OCI-M2 (cell line): ENCODE results near the gene DLL3.

Source experiments
- DNase-seq: peaks from one replicate; lab custom pipeline; 2025; ENCODE audit not compliant: unreplicated experiment; lab: John Stamatoyannopoulos, UW

DLL3 gene

DNA sequence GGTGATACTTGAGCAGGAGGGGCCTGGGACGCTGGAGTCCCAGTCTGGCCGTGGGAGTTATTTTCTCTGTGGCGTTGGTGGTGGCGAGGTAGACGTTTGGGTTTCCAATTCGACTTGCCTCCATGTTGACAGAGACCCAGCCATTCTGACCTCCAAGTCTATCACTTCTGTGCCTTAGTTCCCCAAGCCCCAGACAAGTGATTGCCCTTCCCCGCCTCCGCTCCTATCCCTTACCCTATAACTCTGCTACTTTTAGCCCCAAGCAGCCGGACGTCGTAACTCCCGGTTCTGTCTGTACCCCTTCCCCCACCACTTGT lies 17.6 kb upstream of the DLL3 start:
- no peak for DNase-seq

DNA sequence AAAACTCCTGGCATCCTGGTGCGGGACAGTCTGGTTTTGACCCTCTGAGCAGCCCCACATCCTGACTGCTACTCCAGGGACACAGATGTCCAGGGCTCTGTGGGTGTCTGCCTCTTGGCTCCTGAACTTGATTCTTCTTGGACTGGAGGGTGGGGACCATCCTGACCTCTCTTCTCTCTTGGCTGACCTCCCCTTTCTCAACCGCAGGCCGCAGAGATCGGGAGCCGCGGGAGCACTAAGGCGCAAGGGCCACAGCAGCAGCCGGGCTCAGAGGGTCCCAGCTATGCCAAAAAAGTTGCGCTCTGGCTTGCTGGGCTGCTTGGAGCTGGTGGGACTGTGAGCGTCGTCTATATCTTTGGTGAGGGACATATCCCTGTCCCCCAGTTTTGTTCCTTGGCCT lies 17.1 kb upstream of the DLL3 start:
- no peak for DNase-seq

DNA sequence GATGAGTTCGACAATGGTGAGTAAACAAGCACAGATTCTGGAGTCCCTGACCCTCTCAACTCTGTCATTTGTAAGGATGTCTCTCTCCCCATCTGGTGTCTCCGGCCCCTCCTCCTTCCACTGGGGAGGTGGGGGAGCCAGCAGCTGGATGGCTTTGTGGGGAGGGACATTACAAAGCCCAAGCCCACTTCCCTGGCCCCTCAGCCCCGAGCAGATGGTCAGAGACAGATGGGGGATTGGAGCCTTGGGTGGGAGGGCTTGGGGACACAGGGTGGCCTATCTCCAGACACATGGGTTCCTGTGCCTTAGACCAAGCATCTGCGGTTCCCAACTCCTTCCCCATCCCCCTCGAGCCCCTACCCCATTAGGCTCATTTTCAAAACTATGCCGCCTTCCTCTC lies 15.6 kb upstream of the DLL3 start:
- no peak for DNase-seq

DNA sequence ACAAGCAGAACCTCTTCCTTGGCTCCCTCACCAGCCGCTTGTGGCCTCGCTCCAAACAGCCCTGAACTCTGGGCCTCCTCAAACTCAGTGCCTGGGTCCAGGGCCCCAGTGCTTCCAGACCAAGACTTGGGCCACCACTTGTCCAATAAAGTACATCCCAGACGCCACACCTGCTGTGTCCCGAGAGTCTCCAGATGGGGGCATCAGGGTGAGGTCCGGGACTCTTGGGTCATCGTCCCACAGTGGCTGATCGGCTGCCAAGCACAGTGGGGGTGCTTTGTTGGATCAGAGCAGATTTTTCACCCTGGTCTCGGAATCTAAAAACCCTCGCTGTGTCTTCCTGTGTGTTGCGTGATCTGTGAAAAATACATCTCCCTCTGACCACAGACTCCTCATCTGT lies 9.0 kb upstream of the DLL3 start:
- no peak for DNase-seq

DNA sequence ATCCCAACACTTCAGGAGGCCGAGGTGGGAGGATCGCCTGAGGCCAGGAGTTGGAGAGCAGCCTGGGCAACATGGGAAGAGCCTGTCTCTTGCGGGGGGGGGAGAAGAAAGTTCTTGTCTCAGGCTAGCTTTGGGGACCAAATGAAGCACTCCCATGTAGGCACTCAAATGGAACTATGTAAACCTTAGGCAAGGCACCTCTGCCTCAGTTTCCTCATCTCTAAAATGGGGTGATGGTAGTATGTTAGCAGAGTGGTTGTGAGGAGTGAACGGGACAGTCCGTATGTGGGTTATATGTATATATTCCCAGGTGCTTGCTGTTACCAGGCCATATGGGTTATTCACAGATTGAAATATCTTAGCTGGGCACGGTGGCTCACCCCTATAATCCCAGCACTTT lies 6.5 kb upstream of the DLL3 start:
- no peak for DNase-seq

DNA sequence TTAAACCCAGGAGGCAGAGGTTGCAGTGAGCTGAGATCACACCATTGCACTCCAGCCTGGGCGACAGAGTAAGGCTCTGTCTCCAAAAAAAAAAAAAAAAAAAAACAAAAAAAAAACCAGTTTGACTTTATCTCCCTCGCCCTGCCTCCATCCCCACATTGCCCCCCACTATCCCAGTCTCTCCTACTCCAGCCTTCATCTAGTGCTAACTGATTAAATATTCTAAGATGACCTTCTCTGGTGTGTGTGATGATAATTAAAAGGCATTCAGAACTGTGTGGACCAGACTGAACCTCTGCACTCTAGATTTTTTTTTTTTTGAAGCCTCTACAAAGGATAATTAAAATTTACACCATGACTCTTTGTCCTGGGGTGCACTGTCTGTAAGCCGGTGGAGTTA lies 6.0 kb upstream of the DLL3 start:
- no peak for DNase-seq

DNA sequence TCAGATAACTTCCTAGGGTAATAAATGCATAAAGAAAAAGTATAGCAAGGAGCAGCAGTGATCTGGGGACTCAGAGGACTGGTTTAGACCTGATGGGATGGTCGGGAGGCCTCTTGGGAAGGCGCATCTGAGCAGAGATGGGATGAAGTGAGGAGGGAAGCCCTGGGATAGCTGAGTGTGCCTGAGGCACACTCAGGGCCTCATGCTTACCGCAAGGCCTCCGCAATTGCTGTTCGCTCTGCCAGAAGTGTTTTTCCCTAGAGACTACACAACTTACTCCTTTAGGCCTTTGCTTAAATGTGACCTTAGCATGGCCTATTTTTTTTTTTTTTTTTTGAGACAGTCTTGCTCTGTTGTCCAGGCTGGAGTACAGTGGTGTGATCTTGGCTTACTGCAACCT lies 4.1 kb upstream of the DLL3 start:
- DNase-seq, result no peak

DNA sequence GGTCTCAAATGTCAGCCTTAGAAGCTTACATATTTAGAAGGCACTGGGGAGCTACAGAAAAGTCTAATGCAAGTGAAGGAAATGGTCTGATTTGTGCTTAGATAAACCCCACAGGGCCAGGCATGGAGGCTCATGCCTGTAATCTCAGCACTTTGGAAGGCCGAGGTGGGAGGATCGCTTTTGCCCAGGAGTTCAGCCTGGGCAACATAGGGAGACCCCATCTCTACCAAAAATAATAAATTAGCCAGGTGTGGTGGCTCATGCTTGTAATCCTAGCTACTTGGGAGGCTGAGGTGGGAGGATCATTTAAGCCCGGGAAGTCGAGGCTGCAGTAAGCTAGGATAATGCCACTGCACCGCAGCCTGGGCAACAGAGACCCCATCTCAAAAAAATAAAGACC lies 2.7 kb upstream of the DLL3 start:
- no peak for DNase-seq

DNA sequence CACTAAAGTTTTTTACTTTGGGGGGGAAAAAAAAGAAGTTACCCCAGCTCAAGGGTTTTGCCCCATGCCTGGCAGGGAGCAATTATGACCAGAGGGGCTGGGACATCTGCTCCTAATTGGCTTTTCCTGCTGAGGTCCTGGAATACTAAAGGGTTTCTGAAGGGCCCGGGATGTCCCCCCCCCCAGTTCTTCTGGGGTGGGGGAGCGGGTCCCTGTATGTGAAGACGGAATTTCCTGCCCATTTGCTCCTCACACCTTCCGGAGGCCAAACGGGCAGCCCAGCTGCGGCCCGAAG lies 1.1 kb upstream of the DLL3 start:
- no peak for DNase-seq

DNA sequence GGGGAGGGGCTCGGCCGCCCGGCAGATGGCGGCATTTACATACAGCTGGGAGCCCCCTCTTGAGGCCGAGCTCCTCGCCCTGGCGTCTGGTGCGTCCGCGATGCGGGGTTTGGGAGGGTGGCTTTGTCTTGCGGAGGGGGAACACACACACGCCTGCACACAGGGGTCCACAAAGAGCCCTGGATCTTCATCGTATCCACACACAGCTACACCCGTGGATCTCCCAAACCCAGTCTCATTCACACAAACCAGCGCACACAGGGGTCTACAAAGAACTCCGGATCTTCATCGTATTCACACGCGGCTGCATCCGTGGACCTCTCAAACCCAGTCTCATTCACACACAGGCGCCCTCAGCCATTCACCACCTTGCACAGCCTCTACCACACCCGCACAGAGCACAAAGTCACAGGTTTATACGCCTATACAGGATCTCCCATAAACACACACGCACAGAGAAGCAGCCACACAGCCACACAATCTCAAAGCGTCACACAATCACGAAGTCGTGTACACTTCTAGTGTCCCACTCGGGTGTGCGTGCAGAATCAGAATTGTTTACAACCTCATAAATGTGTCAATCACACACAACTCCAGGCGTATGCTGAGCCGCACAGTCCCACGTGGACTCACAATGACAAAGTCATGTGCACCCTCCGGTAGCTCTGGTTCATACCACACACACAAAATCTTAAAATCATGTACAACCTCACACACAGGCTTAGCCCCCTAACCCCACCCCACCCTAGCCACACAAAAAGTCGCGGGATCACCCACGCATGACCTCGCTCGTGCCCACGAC lies 550 bp upstream of the DLL3 start:
- peak; percentile 69 for DNase-seq

DNA sequence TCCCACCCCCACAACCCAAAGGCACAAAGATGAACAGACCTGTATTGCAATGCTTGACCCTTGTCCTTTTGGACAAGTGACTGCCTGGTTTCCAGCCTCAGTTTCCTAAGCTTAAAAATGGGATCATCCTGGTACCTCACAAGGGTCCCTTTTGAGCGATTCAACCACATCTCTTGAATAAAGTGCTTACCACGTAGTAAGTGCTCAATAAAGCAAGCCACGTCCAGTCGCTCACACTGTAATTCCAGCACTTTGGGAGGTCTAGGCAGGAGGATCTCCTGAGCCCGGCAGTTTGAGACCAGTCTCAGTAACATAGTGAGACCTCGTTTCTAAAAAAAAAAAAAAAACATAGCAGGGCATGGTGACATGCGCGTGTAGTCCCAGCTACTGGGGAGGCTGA lies 1.2 kb downstream of the DLL3 start:
- DNase-seq, result no peak

DNA sequence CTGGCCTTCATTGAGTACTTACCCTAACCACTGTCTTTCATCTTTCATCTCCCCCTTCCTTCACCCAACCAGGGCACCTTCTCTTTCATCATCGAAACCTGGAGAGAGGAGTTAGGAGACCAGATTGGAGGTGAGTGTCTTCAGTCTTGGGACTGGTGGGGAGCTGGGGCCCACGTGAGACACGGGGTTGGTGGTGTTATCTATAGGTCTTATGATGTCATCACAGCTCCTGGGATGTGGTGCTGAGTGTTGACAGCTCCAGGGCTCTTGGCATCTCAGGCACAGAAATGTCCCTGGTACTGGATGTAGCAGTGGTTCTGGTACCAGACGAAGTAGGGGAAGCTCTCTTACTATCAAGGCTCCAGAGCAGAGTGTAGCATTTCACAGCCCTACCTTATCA lies 1.8 kb downstream of the DLL3 start:
- DNase-seq, result no peak

DNA sequence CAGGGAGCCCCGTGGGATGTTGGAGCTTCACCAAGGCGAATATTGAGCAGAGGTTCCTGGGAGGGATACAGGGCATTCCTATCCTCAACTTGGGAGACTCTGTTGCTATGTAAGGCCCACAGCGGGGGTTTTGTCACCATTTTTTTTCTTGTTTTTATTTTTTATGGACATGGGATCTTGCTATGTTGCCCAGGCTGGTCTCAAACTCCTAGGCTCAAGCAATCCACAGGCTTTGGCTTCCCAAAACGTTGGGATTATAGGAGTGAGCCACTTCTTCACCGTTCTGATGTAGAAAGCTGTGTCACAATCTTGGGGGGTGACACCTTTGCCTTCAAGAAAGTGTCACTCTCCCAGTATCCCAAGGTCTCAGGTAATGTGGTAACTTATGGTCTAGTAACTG lies 2.6 kb downstream of the DLL3 start:
- DNase-seq, result no peak

DNA sequence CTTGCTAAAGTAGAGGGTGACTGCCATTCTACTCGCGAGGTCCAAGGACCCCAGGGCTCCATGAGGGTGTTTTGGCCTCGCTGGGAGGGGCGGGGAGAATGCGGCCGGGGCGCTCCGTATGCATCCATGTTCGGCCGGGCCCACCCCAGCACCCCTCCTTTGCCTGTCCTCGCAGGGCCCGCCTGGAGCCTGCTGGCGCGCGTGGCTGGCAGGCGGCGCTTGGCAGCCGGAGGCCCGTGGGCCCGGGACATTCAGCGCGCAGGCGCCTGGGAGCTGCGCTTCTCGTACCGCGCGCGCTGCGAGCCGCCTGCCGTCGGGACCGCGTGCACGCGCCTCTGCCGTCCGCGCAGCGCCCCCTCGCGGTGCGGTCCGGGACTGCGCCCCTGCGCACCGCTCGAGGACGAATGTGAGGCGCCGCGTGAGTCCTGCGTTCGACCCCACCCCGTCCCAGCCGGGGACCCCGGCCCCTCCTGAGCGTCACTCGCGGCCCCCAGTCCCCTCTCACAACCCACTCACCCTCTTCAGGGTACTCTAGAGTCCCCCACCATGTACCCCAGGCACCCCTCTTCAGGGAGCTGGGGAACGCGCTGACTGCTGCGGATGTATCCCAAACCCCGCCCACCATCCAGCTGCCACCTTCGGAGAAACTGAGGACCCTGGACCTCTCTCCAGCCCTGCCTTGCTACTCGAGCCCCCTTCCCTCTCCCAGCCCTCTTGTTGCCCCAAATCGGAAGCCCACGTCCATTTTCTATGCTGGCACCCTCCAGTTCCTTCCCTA lies 4.1 kb downstream of the DLL3 start:
- DNase-seq, result peak; percentile 72

DNA sequence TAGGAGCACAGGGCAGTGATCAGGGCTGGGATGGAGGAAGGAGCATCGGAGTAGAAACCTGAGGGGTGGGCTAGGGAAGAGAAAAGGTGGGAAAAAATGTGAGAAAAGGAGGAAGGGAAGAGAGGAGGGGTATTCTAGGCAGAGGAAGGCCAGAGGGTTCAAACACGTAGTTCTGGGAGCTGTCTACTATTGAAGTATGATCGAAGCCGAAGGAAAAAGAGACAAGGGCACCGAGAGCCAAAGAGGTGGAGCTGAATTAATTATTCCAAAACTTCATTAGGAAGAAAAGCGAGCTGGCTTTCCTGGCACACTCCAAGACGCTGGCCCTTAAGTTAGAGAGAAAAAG lies 7.8 kb downstream of the DLL3 start:
- DNase-seq, result no peak

DNA sequence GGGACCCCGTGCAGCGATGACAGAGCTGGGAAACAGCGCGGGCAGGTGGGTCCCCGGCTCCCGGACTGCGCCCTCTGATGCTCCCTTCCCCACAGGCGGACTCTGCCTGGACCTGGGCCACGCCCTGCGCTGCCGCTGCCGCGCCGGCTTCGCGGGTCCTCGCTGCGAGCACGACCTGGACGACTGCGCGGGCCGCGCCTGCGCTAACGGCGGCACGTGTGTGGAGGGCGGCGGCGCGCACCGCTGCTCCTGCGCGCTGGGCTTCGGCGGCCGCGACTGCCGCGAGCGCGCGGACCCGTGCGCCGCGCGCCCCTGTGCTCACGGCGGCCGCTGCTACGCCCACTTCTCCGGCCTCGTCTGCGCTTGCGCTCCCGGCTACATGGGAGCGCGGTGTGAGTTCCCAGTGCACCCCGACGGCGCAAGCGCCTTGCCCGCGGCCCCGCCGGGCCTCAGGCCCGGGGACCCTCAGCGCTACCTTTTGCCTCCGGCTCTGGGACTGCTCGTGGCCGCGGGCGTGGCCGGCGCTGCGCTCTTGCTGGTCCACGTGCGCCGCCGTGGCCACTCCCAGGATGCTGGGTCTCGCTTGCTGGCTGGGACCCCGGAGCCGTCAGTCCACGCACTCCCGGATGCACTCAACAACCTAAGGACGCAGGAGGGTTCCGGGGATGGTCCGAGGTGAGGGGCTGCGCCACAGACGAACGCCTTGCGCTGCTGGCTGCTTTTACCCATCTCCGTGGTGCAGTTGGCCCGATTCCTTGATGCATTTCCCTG lies 8.4 kb downstream of the DLL3 start:
- no peak for DNase-seq

DNA sequence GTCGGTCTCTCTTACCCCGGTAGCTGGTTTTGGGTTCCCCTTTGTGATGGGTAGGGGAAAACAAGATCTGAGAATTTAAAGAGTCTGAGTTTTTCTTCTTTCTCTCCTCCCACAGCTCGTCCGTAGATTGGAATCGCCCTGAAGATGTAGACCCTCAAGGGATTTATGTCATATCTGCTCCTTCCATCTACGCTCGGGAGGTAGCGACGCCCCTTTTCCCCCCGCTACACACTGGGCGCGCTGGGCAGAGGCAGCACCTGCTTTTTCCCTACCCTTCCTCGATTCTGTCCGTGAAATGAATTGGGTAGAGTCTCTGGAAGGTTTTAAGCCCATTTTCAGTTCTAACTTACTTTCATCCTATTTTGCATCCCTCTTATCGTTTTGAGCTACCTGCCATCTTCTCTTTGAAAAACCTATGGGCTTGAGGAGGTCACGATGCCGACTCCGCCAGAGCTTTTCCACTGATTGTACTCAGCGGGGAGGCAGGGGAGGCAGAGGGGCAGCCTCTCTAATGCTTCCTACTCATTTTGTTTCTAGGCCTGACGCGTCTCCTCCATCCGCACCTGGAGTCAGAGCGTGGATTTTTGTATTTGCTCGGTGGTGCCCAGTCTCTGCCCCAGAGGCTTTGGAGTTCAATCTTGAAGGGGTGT lies 9.1 kb downstream of the DLL3 start:
- DNase-seq, result no peak

DNA sequence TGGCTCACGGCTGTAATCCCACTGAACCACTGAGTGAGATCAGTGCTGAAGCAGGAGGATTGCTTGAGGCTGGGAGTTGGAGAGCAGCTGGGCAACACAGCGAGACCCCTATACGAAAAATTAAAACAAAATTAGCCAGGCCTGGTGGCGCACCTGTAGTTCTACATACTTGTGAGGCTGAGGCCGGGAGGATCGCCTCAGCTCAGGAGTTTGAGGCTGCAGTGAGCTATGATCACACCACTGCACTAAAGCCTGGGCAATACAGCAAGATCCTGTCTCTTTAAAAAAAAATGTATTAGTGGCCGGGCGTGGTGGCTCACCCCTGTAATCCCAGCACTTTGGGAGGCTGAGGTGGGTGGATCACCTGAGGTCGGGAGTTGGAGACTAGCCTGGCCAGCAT lies 9.9 kb downstream of the DLL3 start:
- DNase-seq, result no peak

DNA sequence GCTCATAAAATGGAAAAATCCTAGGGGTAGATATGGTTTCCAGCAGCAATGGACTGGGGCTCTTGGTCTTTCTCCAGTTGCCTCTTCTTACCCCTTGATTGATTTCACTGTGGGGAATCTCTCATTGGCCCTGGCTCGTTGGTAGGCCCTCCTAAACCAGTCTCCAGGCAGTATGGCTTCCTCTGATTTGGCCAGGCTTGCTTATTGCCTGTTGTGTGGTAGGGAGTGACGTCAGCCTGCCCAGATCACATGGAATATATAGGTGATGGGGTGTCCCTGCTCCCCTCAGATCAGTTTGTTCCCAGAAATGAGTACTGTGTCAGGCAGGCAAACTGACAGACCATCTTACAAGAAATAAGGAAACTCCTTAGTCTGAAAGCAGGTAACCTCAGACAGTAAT lies 10.5 kb downstream of the DLL3 start:
- no peak for DNase-seq

DNA sequence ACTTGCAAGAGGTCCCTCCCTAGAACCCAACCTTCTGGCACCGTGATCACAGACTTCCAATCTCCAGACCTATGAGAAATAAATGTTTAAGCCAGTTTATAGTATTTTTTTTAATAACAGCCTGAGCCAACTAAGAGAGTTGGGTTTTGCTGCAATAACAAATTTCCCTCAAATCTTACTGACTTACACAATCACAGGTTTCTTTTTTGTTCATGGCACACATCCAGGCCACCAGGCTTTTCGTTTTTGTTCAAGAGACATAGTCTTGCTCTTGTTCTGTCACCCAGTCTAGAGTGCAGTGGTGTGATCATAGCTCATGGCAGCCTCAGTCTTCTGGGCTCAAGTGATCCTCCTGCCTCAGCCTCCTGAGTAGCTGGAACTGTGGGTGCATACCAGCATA lies 14.2 kb downstream of the DLL3 start:
- DNase-seq, result no peak

DNA sequence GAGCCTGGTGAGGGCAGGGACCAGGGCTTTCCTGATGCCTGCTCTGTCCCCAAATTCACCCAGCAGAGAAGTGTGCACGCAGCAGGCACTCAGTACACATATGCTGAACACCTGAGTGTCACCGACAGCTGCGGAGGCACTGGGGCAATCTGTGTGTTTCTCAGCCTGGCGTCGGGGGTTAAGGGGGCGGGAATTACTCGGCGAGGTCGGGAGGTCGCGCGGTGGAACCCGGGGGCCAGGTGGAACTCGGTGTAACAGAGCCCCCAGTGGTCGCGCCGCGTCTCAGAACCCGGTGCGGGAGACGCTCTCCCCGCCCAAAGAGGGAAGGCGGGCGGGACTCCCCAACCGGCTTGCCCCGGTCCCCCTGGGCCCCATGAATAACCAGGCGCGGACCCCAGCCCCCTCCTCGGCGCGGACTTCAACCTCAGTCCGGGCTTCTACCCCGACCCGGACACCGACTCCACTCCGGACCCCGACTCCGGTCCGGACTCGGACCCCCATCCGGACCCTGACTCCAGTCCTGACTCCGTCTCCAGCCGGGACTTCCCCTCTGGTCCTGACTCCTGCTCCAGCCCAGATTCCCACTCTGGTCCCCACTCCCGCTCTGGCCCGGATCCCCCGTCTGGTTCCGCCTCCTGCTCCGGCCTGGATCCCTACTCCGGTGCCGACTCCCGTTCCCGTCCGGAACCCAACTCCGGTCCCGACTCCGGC lies 16.2 kb downstream of the DLL3 start, which contains the start of gene SELENOV:
TSS of gene SELENOV (plus strand) at position 300 of the 711 bp plus-strand sequence. CDS start at position 374, 74 bp downstream.
- DNase-seq, result no peak
